ENCODE measurements around the gene TMEM51.

DNA sequence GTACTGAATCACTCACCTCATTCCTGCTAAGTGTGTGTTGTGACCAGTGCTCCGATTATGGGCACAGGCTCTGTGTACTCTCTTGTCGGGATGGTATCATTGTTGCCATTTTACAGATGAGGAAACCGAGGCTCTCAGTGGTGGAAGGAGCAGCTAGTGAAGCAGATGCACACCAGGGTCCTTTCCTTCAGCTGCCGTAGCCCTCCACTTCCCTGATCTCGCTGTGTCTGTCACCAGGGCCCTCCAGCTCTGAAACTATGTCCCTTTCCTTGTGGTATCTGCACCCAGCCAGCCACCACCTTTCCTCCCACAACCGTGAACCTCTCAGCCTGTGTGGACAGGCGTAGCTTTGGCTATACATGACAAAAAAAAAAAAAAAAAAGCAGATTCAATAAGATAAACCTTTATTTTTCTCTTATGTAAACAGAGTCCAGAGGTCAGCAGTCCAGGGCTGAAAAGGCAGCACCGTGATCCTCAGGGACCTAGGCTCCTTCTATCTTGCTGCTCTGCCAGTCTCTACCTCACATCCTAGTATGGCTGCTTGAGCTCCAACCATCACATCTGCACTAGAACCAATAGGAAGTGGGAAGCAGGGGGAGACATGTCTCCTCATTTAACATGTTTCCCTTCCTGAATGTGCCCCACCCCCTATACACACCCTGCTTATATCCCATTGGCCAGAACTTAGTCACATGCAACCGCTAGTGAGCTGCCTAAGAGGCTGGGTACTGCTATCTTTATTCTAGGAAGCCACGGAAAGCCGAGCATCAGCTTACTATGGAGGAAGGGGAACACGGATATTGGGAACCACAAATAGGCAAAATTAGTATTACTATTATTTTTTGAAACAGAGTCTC, 44.3 kb downstream of the TMEM51 start:
- TF ChIP-seq, protein P1, sequence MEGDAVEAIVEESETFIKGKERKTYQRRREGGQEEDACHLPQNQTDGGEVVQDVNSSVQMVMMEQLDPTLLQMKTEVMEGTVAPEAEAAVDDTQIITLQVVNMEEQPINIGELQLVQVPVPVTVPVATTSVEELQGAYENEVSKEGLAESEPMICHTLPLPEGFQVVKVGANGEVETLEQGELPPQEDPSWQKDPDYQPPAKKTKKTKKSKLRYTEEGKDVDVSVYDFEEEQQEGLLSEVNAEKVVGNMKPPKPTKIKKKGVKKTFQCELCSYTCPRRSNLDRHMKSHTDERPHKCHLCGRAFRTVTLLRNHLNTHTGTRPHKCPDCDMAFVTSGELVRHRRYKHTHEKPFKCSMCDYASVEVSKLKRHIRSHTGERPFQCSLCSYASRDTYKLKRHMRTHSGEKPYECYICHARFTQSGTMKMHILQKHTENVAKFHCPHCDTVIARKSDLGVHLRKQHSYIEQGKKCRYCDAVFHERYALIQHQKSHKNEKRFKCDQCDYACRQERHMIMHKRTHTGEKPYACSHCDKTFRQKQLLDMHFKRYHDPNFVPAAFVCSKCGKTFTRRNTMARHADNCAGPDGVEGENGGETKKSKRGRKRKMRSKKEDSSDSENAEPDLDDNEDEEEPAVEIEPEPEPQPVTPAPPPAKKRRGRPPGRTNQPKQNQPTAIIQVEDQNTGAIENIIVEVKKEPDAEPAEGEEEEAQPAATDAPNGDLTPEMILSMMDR (conservative IDR thresholded peaks at IDR 0.05 in 1 of 2, IDR thresholded peaks at IDR 0.05 in 1 of 2; ENCODE audit: extremely low read depth in 1 of 2, insufficient read depth in 1 of 2, low read depth in 1 of 2, low read length in 2 of 2), result no peak
- no peak for TF ChIP-seq EZH2 (IDR thresholded peaks at IDR 0.05; ENCODE audit: borderline replicate concordance, low read length)

Measured in mammary epithelial cell (primary cell).